ENCODE results near the gene AMOTL2.

The AMOTL2 gene

DNA sequence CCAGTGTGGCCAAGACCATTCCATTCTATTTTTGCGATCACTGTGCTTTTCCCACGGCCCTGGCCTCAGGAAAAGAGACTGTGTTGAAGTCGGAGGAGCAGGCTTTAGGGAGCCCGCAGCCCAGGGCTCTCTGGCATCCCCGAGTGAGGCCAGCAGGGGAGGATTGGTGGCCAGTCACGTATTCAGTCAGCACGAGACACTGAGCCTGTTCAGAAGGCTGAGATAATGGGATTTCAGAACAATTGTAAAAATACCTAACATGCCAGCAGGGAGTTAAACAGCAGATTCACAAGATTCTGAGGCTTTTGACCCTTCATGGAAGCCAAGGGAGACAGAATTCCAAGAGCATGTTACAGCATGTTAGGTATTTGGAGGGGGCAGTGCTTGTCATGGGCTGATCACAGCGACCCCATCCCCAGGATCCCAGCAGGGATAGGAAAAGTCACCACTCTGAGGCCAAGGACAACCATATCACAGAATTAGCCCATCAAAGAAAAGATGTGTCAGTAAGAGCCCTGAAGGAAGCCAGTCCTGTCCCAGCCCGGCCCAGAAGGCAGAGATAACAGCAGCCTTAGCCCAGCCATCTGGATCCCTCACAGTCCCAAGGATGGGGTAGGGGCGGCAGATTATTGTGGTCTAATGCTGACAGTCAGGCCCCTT lies 40.6 kb downstream of the AMOTL2 start:
- DNase-seq (ENCODE audit: low spot score): no peak

DNA sequence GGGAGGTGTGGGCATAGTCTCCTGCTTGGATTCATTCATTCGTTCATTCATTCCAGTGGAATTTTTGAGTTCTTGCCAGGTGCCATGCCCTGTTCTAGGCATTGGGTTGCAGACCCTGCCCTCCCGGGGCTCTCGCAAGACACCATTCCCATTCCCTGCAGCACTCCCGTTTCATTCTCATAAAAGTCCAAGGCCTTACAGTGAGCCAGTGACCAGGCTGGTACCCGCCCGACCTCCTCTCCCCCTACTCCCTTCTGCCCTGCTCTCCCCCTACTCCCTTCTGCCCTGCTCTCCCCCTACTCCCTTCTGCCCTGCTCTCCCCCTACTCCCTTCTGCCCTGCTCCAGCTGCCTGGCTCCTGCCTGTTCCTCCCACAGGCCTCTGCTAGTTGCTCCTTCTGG lies 41.9 kb downstream of the AMOTL2 start:
- no peak for DNase-seq (ENCODE audit: low spot score)

- DNase-seq (ENCODE audit: low spot score): no peak
Observed at GRCh38 chr3:134331811-134332199, 42.4 kb downstream of the AMOTL2 start.

DNA sequence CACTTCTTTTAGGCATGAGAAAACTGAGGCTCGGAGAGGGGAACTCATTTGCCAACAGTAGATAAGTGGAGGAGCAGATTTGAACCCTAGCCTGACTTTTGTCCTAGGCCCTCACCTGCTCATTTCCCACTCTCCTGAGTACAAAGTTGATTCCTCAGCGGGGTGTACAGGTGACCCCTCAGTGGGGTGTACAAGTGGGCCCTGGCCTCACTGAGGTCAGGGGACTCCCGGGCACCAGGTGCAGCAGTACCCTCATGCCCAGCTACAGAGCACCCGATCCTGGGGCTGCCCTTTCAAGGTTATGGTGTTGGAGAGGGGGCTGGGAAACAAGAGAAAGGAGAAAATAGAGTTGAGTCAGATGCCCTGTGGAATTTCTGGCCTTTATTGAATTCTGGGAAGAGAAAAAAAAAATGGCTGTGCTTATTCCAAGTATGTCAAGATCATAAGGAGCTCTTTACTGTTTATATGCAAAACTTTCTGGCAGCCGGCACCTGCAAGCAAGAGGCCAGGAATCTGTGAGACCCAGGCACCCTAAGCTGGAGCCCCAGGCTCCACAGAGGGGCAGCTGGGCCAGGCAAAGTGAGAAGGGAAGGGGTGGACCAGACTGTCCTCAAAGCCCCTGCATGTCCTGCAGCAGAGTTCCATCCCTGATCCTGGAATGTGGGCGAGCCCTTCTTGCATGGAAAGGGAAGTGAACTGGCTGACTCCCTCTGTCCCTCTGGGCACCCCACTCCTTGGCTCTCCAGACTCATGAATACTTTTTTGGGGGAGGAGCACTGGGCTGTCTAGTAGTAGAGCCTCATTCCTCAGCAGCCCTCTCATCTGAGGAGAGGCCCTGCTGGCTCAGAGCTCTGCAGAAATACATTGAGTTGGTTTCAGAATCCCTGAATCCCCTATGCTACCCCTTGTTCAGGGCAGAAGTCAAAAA lies 43.1 kb downstream of the AMOTL2 start:
- DNase-seq (ENCODE audit: low spot score): no peak

- no peak for DNase-seq (ENCODE audit: low spot score)
Observed at GRCh38 chr3:134328846-134329245, 45.4 kb downstream of the AMOTL2 start.

GRCh38 chr3:134328147-134328591 lies 46.1 kb downstream of the AMOTL2 start:
- DNase-seq (ENCODE audit: low spot score): no peak

DNA sequence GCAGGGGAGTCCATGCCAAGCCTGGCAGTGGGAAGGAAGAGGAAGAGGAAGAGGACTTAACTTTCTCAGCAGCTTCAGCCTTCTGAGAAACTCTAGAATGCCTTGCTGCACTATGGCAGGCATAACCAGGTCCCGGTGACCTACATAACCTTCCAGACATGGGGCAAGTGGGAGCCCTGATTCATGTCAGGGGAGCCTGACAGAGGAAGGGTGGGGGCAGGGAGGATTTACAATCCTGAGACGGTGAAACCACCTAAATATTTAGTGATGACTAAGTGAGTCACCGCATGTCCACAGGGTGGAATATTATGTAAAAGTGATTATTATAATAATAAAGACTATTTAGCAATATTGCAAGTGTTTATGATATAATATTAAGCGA lies 46.7 kb downstream of the AMOTL2 start:
- DNase-seq (ENCODE audit: low spot score): no peak

- DNase-seq (ENCODE audit: low spot score): no peak
Observed at GRCh38 chr3:134326760-134327593, 47.3 kb downstream of the AMOTL2 start.

DNA sequence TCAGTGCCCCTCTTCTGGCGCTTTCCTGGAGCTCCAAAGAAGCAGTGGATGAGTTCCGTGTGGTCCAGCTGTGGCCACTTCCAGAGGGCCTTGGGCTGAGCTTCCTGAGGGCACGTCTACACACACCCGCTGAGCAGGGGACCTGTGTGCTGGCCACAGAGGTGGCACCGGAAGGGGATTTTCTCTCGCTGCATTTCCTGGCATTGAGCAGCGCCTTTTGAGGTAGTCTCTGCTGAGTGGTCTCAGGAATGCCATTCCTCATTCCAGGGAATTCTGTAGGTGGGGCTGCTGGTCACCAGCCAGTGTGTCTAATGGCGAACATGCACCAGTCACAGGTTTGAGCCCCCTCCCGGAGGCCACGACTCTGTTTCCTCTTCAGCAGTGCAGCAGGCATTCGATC lies 48.1 kb downstream of the AMOTL2 start:
- DNase-seq (ENCODE audit: low spot score): no peak

- DNase-seq (ENCODE audit: low spot score): no peak
Observed at GRCh38 chr3:134325706-134326105, 48.5 kb downstream of the AMOTL2 start.

DNA sequence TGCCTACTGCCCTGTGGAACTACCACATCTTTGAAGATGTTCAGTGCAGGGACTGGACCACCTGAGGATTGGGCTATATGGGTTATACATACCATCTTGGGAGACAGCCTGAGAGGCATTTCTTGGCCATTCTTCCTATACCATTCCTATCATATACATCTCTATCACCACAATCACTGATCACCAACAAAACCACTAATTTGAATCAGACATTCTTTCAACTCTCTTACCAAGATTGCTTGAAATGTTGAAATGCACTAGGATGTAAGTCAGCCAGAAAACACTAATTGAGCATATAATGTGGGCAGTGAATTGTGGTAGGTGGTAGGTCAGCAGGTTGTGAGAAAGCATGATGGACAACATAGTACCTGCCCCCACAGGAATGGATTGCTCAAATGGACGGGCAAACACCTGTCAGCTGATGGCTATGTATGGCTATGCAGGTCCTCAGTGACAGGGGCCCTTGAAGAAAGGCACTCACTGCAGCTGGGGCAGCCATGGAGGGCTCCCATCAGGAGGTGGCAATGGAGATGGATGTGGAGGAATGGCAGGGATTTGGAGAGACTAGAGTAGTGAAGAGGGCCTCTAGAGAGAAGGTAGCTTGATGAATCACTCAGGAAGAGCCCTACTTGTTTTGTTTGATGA lies 49.1 kb downstream of the AMOTL2 start:
- DNase-seq (ENCODE audit: low spot score): no peak

- no peak for DNase-seq (ENCODE audit: low spot score)
Observed at GRCh38 chr3:134323966-134324962, 50.0 kb downstream of the AMOTL2 start.

- no peak for DNase-seq (ENCODE audit: low spot score)
Observed at GRCh38 chr3:134322286-134322685, 52.0 kb downstream of the AMOTL2 start.

GRCh38 chr3:134320749-134321148 lies 53.5 kb downstream of the AMOTL2 start:
- DNase-seq (ENCODE audit: low spot score): no peak

- DNase-seq (ENCODE audit: low spot score): no peak
Observed at GRCh38 chr3:134319931-134320330, 54.3 kb downstream of the AMOTL2 start.

GRCh38 chr3:134318166-134318565 lies 56.1 kb downstream of the AMOTL2 start:
- DNase-seq (ENCODE audit: low spot score): no peak

- no peak for DNase-seq (ENCODE audit: low spot score)
Observed at GRCh38 chr3:134317106-134317947, 56.9 kb downstream of the AMOTL2 start.

- no peak for DNase-seq (ENCODE audit: low spot score)
Observed at GRCh38 chr3:134315286-134316106, 58.8 kb downstream of the AMOTL2 start.

Data from hematopoietic multipotent progenitor cell treated with erythropoietin and hydrocortisone succinate and interleukin-3 and kit ligand, for 15 days (in vitro differentiated cells).